PC-9 (cell line): ENCODE data around the gene PHF11. TPM values are rescaled to one million over a fixed set of nuclear protein-coding genes. Genes with fewer than 3 reads are reported as not detected.

Experiments
- BruUV-seq: library from RNA; stranded (reverse); fragments of 400-500 nt; replicated peaks from 2 replicates; lab custom pipeline; 2021; lab: Mats Ljungman, UMichigan
- CTCF ChIA-PET: fragments of 300-600 bp; sonication (Branson Sonifier 250); formaldehyde crosslinking; loops from one replicate; lab custom pipeline; 2022; ENCODE audit warnings: antibody characterized with exemption; lab: Charles Lee
- POLR2A ChIA-PET: fragments of 300-600 bp; sonication (Branson Sonifier 250); formaldehyde crosslinking; loops from one replicate; lab custom pipeline; 2022; ENCODE audit warnings: antibody characterized with exemption; ENCODE audit not compliant: unreplicated experiment; lab: Charles Lee
- DNase-seq, 2 experiments: peaks; one replicate each; pipeline versions ENCODE4 v3.0.0 to v3.0.0-alpha.2; 2015 to 2022; ENCODE audit warnings: mixed read lengths in 1 of 2
- H2AFZ ChIP-seq: fragments of 200-600 bp; sonication (generic); 2 replicates; pipeline ENCODE4 v1.8.1; 2017; ENCODE audit warnings: antibody characterized with exemption
- H3F3A ChIP-seq: fragments of 200-600 bp; sonication (generic); 2 replicates; pipeline ENCODE4 v1.8.1; 2017; ENCODE audit warnings: antibody characterized with exemption, mild to moderate bottlenecking, low read depth; ENCODE audit not compliant: insufficient read depth
- H3K27ac ChIP-seq: fragments of 200-600 bp; sonication (generic); 2 replicates; pipeline ENCODE4 v1.6.1; 2016; ENCODE audit warnings: mixed run types
- H3K27me3 ChIP-seq: fragments of 200-600 bp; sonication (generic); 2 replicates; pipeline ENCODE4 v1.6.1; 2016; ENCODE audit warnings: low read depth, mixed run types; ENCODE audit not compliant: insufficient read depth
- H3K36me3 ChIP-seq: fragments of 200-600 bp; sonication (generic); 2 replicates; pipeline ENCODE4 v1.6.1; 2016; ENCODE audit warnings: low read depth, mixed run types
- H3K4me1 ChIP-seq: fragments of 200-600 bp; sonication (generic); replicated peaks from 2 replicates; pipeline ENCODE4 v1.6.1; 2016; ENCODE audit warnings: mixed run types; ENCODE audit not compliant: insufficient read depth
- H3K4me2 ChIP-seq: fragments of 200-600 bp; sonication (generic); 2 replicates; pipeline ENCODE4 v1.6.1; 2017; ENCODE audit warnings: mixed run types
- H3K4me3 ChIP-seq: fragments of 200-600 bp; sonication (generic); 2 replicates; pipeline ENCODE4 v1.6.1; 2016; ENCODE audit warnings: mixed run types
- H3K79me2 ChIP-seq: fragments of 200-600 bp; sonication (generic); 2 replicates; pipeline ENCODE4 v1.6.1; 2017; ENCODE audit warnings: low read depth, mixed run types
- H3K9me2 ChIP-seq: fragments of 200-600 bp; sonication (generic); 2 replicates; pipeline ENCODE4 v1.8.1; 2017; ENCODE audit warnings: mild to moderate bottlenecking; ENCODE audit not compliant: insufficient read depth
- H3K9me3 ChIP-seq: fragments of 200-600 bp; sonication (generic); 2 replicates; pipeline ENCODE4 v1.8.1; 2016; ENCODE audit warnings: low read depth; ENCODE audit not compliant: insufficient read depth
- H4K20me1 ChIP-seq: fragments of 200-600 bp; sonication (generic); 2 replicates; pipeline ENCODE4 v1.8.1; 2017; ENCODE audit not compliant: insufficient read depth
- EZH2 ChIP-seq: fragments of 200-600 bp; sonication (generic); IDR thresholded peaks from 2 replicates; pipeline ENCODE4 v1.8.0; 2017; ENCODE audit warnings: antibody characterized with exemption, low read depth
- intact Hi-C: fragments of 100-400 bp; cut with micrococcal nuclease; formaldehyde crosslinking; loops from one replicate; pipeline ENCODE4 v1.10.0; 2022; ENCODE audit not compliant: unreplicated experiment
- total RNA-seq: library from RNA; stranded (reverse); gene quantifications from 2 replicates; pipeline ENCODE4 v1.2.3, GENCODE V29; 2021
- TF ChIP-seq, protein P1 (sequence below): fragments of 200-600 bp; sonication (generic); conservative IDR thresholded peaks from 2 replicates; pipeline ENCODE4 v1.6.1; 2017; ENCODE audit warnings: mixed run types, antibody characterized with exemption, mild to moderate bottlenecking, moderate library complexity

Gene PHF11
- total RNA-seq, 1 experiment from 2014 or later: 25.2 TPM

DNA sequence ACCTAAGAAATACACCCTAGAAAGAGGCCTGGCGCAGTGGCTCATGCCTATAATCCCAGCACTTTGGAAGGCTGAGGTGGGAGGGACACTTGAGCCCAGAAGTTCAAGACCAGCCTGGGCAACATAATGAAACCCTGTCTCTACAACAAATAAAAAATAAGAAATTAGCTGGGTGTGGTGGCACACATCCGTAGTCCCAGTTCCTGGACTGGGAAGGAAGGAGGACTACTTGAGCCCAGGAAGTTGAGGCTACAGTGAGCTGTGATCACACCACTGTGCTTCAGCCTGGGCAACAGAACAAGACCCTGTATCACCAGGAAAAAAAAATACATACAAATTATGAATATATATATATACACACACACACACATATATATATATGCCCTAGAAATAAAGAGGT, 42.7 kb downstream of the PHF11 start:
- BruUV-seq: no TSS peak
- POLR2A ChIA-PET: no interaction called here

GRCh38 chr13:49539313-49539712, 43.6 kb downstream of the PHF11 start:
- intact Hi-C loops: no loop called here
- BruUV-seq: no TSS peak

More for the DNA sequence above, 42.7 kb downstream of the PHF11 start:
- no peak overlapping the region for H3K4me3 ChIP-seq
- intact Hi-C loops: no loop called here
- H3K27ac ChIP-seq: no peak overlapping the region
- no peak for DNase-seq
- H3F3A ChIP-seq: no peaks in the 10 kb centered on the region
- H3K27me3 ChIP-seq: no peaks in the 10 kb centered on the region
- H3K79me2 ChIP-seq: no peaks in the 10 kb centered on the region
- H3K4me1 ChIP-seq: no peaks in the 10 kb centered on the region
- H3K4me2 ChIP-seq: no peak overlapping the region
- H4K20me1 ChIP-seq: no peaks in the 10 kb centered on the region
- H2AFZ ChIP-seq: no peak overlapping the region
- no peaks in the 10 kb centered on the region for H3K9me2 ChIP-seq
- H3K9me3 ChIP-seq: no peaks in the 10 kb centered on the region
- H3K36me3 ChIP-seq: no peaks in the 10 kb centered on the region
- CTCF ChIA-PET: no interaction called here
- no peak for TF ChIP-seq EZH2
- TF ChIP-seq, protein P1, sequence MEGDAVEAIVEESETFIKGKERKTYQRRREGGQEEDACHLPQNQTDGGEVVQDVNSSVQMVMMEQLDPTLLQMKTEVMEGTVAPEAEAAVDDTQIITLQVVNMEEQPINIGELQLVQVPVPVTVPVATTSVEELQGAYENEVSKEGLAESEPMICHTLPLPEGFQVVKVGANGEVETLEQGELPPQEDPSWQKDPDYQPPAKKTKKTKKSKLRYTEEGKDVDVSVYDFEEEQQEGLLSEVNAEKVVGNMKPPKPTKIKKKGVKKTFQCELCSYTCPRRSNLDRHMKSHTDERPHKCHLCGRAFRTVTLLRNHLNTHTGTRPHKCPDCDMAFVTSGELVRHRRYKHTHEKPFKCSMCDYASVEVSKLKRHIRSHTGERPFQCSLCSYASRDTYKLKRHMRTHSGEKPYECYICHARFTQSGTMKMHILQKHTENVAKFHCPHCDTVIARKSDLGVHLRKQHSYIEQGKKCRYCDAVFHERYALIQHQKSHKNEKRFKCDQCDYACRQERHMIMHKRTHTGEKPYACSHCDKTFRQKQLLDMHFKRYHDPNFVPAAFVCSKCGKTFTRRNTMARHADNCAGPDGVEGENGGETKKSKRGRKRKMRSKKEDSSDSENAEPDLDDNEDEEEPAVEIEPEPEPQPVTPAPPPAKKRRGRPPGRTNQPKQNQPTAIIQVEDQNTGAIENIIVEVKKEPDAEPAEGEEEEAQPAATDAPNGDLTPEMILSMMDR: no peak

GRCh38 chr13:49539746-49540145, 44.0 kb downstream of the PHF11 start:
- Histone ChIP-seq H3K4me2 (no peak overlapping the region), H3K79me2 (no peaks in the 10 kb centered on the region), H3K27ac (no peak overlapping the region), H3K9me2 (no peaks in the 10 kb centered on the region), H4K20me1 (no peaks in the 10 kb centered on the region), H3K36me3 (no peaks in the 10 kb centered on the region), H2AFZ (no peak overlapping the region), H3K4me1 (no peaks in the 10 kb centered on the region), H3K4me3 (no peak overlapping the region), H3K9me3 (no peaks in the 10 kb centered on the region), H3K27me3 (no peaks in the 10 kb centered on the region), H3F3A (no peaks in the 10 kb centered on the region)
- no TSS peak for BruUV-seq
- POLR2A ChIA-PET: no interaction called here
- TF ChIP-seq, protein P1: no peak
- TF ChIP-seq EZH2: no peak
- no peak for DNase-seq
- CTCF ChIA-PET: interaction anchor here (0.6 kb wide), 1 partner anchor 43 kb away, joined by 4 read pairs; no protein-coding TSS in a partner anchor
- intact Hi-C loops: no loop called here

More at GRCh38 chr13:49539313-49539712, 43.6 kb downstream of the PHF11 start:
- no peak overlapping the region for H2AFZ ChIP-seq
- H3F3A ChIP-seq: no peaks in the 10 kb centered on the region
- DNase-seq: no peak
- ChIA-PET POLR2A (no interaction called here), CTCF (no interaction called here)
- no peaks in the 10 kb centered on the region for H3K4me1 ChIP-seq
- H4K20me1 ChIP-seq: no peaks in the 10 kb centered on the region
- no peaks in the 10 kb centered on the region for H3K9me3 ChIP-seq
- no peak overlapping the region for H3K4me3 ChIP-seq
- H3K9me2 ChIP-seq: no peaks in the 10 kb centered on the region
- TF ChIP-seq, protein P1: no peak
- no peak for TF ChIP-seq EZH2
- no peaks in the 10 kb centered on the region for H3K79me2 ChIP-seq
- H3K27me3 ChIP-seq: no peaks in the 10 kb centered on the region
- no peaks in the 10 kb centered on the region for H3K36me3 ChIP-seq
- H3K4me2 ChIP-seq: no peak overlapping the region
- no peak overlapping the region for H3K27ac ChIP-seq
